Stimulated activated CD4-positive, alpha-beta T cell treated with anti-CD3 and anti-CD28 coated beads, TNF-alpha, amount 100 ng/mL, for 4 hours (primary cell): ENCODE measurements around the gene TOX2.

Source experiments
- DNase-seq, 3 experiments: peaks; one replicate each; pipeline ENCODE4 v3.0.0-alpha.2; 2020; ENCODE audit warnings: low read depth in 3 of 3

Gene TOX2

GRCh38 chr20:44075950-44076232 is 161.2 kb downstream of the TOX2 start:
- no peak for DNase-seq

- DNase-seq: no peak
Observed at GRCh38 chr20:44079291-44079690, 164.6 kb downstream of the TOX2 start.

GRCh38 chr20:44080064-44080463 is 165.4 kb downstream of the TOX2 start:
- DNase-seq: no peak

- peak; percentile 52 to 69 (median 66) for DNase-seq
Observed at GRCh38 chr20:44080646-44081267, 166.1 kb downstream of the TOX2 start.

GRCh38 chr20:44081476-44081875 is 166.8 kb downstream of the TOX2 start:
- DNase-seq: no peak

- no peak for DNase-seq
Observed at GRCh38 chr20:44081888-44082287, 167.2 kb downstream of the TOX2 start.

- DNase-seq: no peak
Observed at GRCh38 chr20:44083220-44083933, 168.7 kb downstream of the TOX2 start.

- DNase-seq: no peak
Observed at GRCh38 chr20:44084439-44084838, 169.8 kb downstream of the TOX2 start.

- no peak for DNase-seq
Observed at GRCh38 chr20:44084891-44085290, 170.2 kb downstream of the TOX2 start.

- DNase-seq: no peak
Observed at GRCh38 chr20:44085616-44086434, 171.2 kb downstream of the TOX2 start.

- no peak for DNase-seq
Observed at GRCh38 chr20:44087051-44087856, 172.6 kb downstream of the TOX2 start.

GRCh38 chr20:44087857-44088120 is 173.1 kb downstream of the TOX2 start:
- no peak for DNase-seq

GRCh38 chr20:44089987-44090674 is 175.5 kb downstream of the TOX2 start:
- no peak for DNase-seq

- DNase-seq: no peak
Observed at GRCh38 chr20:44091026-44091425, 176.4 kb downstream of the TOX2 start.

- no peak for DNase-seq
Observed at GRCh38 chr20:44092551-44093248, 178.0 kb downstream of the TOX2 start.

GRCh38 chr20:44093249-44093582 is 178.6 kb downstream of the TOX2 start:
- no peak for DNase-seq

- DNase-seq: no peak
Observed at GRCh38 chr20:44095831-44096230, 181.2 kb downstream of the TOX2 start.

- no peak for DNase-seq
Observed at GRCh38 chr20:44097521-44098255, 183.0 kb downstream of the TOX2 start.

GRCh38 chr20:44098256-44098630 is 183.6 kb downstream of the TOX2 start:
- DNase-seq: no peak

GRCh38 chr20:44098657-44099056 is 184.0 kb downstream of the TOX2 start:
- DNase-seq: no peak

- no peak for DNase-seq
Observed at GRCh38 chr20:44099832-44100231, 185.2 kb downstream of the TOX2 start.
